GM18499 (cell line): ENCODE data around the gene SHISA6.

Experiments
- ATAC-seq: cut with Tn5 transposase; IDR thresholded peaks from one replicate; pipeline ENCODE4 v1.9.1; 2021; ENCODE audit warnings: moderate number of reproducible peaks; ENCODE audit not compliant: insufficient read depth, unreplicated experiment

The SHISA6 gene

DNA sequence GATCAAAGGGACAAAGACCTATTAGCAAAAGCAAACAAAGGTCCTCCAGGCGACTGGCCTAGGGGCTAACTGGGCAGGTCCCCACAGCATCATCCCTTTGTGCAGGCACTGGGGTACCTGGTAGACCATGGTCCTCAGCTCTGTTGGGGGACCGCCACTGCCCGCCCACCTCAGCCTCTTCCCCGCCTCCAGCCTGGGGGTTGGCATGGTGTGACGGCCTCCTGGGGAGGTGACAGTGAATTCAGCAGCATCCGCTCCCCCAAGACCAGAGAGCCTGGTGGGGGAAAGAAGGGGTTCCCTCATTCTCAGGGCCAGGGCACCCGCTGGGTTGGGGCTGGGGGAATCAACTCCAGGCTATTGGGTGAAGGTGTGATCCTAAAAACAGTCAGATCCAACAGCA, 318.6 kb downstream of the SHISA6 start:
- ATAC-seq: no peak

GRCh38 chr17:11561281-11561680, 320.3 kb downstream of the SHISA6 start:
- ATAC-seq: no peak

DNA sequence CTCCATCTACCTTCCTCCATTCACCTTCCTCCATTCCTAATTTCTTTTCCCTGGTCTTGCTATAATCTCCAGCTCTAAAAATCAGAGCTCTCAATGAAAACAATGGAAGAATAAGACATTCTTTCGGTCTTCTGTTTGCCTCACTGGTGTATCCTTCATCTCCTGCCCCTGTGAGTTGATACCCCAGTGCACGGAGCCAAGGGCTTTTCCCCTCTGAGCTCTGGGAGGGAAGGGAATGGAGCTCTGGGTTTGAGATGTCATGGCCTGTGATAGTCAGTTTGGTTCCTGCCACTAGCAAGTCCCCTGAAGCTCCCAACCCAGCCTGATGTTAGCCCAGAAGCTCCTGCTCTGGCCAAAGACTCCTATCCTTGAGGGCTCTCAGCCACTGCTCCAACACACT, 320.7 kb downstream of the SHISA6 start:
- ATAC-seq: no peak

DNA sequence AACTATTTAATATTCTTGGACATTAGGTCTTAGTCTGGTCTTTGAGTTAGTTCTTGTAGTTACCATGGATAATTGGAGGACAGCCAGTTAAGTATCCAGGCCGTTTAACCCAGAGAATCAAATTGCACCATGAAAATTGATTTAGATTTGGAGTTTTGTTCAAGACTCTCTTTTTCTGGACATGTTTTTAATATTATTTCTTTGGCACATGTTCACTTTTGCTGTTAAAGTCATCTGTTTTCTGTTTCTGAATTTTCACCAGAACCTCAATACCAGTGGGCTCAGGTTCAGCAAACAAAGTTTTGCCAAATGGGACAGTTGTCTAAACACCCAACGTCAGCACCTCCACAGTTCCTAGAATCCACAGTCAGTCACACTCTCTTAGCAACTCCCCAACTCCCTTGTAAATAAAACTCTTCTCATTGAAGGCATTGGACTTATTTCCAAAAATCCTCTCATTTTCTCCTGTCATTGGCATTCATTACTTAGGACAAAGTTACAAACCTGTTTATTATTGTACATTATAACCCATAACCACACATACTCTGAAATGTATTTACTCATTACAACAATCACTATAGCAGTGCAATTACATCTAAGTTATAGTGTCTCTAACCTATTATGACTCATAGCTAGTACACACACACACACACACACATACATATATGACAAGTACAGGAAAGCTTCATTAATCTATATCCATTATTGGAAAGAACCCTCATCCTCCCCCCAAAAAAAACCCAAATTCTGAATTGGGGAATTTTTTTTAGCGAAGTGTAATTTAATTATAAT, 323.8 kb downstream of the SHISA6 start:
- no peak for ATAC-seq

GRCh38 chr17:11565591-11565990, 324.6 kb downstream of the SHISA6 start:
- ATAC-seq: no peak

DNA sequence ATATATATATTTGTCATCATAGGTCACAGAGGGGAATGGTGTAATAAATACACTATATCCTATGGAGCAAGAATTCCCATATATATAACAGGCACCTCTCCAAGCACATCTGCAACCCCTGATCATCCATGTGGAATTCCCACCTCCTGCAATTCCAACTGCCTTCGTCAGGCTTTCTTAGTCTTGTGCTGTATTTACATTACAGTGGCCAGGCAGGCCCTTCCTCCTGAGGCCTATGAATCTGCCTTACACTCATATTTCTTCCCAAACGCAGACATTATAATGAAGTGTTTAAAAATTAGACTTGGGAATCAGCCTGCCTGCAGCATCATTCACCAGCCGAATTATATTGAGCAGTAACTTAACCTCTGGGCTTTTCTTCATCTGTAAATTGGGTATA, 338.0 kb downstream of the SHISA6 start:
- ATAC-seq: no peak

DNA sequence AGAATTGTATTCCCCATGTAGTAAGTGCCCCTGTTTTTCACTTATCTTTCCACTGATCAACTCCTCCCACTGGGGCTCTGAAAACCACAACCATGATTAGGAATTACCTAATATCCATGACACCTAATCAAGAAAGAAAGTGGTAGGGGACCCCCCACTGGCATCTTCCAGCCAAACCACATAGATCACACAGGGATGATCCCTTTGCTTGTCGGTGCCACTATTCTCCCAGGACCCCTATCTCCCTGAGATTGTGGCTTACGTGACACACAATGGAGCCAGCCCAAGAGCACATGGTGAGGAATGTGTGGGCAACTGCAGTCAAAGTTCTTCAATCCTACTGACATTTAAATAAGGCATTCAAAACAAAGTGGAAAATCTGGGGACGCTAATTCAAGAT, 339.7 kb downstream of the SHISA6 start:
- ATAC-seq: no peak

DNA sequence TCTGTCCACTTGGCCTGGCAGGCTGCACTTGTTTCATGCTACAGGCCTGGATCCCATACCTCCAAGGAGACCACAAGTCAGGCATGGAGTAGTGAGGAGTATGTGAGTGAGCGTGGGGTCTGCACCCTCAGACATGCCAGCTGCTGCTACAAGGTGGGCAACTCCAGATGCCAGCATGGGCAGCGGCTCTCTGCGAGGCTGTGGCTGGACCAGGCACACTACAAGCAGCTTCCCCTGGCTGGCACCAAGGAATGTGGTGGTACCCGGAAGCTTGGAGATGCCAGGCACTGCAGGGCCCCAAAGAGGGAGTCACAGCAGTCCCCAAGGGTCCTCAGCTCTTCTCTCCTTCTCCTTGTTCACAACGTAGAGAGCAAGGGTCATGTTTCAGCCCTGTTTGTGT, 341.2 kb downstream of the SHISA6 start:
- ATAC-seq: no peak

GRCh38 chr17:11583306-11583992, 342.4 kb downstream of the SHISA6 start:
- no peak for ATAC-seq

- ATAC-seq: no peak
Observed at GRCh38 chr17:11589716-11590115, 348.7 kb downstream of the SHISA6 start.

DNA sequence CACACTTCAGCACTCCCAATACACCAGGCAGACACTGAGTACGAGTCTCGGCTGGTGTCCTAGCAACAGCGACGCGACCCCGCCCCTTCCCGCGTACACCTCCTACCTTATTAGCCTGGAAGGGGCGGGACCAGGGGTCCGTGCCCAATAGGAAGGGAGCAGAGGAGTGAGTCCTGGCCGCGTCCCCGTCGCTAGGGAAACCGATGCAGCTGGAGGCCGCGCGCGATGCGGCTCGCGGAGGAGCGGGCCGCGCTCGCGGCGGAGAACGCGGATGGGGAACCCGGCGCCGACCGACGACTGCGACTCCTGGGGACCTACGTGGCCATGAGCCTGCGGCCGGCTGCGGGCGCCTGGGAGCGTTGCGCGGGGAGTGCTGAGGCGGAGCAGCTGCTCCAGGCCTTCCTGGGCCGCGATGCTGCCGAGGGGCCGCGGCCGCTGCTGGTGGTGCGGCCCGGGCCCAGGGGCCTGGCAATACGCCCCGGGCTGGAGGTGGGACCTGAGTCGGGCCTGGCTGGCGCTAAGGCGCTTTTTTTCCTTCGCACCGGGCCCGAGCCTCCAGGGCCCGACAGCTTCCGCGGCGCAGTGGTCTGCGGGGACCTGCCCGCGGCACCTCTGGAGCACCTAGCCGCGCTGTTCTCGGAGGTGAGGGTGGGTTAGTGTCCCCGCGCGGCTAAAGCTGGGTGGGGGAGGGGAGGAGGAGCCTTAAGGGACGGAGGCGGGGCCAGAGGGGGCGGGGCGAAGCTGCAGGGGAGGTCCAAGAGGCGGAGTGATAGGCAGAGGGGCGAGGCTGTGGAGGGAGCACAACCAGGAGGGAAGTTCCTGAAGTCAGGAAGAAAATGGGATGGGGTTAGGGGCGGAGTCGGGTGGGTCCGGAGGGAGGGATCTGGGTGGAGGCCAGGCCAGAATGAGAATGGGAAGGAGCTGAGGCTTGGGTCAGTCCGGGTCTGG, 357.5 kb downstream of the SHISA6 start, which contains the start of gene DNAH9:
DNAH9 (plus strand) TSS at position 197 of the 948 bp plus-strand sequence; CDS start at position 226, 29 bp downstream.
- no peak for ATAC-seq

- ATAC-seq: no peak
Observed at GRCh38 chr17:11601661-11602060, 360.6 kb downstream of the SHISA6 start.

DNA sequence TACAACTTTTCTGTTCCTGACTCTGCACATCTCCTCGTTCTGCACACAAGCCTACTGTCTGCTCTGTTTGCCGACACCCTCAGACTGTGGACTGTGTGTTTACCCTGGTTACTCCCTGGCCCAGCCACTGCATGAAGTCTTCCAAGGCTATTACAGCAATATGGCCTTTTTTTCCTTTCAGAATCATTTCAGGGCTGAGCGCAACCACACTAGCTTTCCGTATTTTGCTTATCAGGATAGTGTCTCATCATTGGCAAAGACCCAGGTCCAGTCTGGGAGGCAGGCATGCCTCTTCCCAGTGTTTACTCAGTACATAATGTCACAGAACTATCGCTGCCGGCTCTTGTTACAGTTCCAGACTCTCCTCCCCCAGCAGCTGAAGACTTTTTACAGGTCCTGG, 367.4 kb downstream of the SHISA6 start:
- ATAC-seq: no peak

DNA sequence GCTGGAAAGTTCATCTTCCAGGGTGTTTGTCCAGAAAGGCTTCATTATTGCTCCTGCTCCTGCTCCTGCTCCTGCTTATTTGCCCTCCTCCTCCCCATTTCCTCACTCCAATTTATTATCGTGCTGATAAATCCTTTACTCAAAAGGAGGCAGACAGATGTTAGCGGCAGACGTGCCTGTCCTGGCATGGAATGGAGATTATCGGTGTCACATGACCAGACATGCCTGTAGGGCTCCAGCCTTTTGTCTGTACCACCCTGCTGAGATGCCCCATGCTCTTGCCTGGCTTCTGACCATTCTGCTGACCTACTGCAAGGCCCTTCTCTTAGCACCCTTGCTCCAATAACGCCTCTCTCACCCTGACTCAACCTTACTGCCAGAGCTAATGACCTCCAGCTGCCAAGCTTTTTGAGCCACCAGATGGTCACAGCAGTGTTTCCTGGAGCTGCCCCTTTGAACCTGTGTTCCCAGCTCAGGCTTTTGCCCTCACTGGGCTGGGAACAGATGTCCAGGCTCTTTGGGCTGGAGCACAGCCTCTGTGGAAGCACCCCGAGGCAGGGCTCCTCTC, 370.1 kb downstream of the SHISA6 start:
- no peak for ATAC-seq

DNA sequence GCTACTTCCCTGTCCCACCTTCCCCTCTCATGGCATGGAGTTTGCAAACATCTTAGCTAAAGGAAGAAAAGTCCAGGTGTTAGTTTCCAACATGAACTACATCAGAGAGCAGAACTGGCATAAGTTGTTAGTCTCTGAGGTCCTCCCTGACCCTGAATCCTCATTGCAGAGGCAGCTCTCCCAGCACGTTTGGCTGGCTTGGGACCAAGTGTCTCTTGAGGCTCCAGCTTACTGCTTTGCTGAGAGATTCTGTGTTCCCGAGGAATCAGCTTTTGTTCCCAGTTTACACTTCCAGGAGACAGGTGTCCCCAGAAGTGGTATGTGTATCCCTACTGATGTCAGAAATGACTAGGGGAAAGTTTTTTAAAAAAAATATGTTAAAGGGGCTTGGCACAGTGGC, 371.9 kb downstream of the SHISA6 start:
- no peak for ATAC-seq
